Vagina (tissue), 2 donors: Measurements from ENCODE around the gene TNFRSF21. TPM values are rescaled to one million over a fixed set of nuclear protein-coding genes. Genes with fewer than 3 reads are reported as not detected.
"Not testable (repeated sequence)": the region's sequence is repeated elsewhere in the genome, so short reads cannot be mapped to it uniquely, and the experiment has no call there.

Source experiments
- DNase-seq, 2 donors: peaks; one replicate each; pipeline ENCODE4 v3.0.0-alpha.2; 2017; ENCODE audit errors: extremely low spot score in 2 of 2
- H3K27ac ChIP-seq: fragments of 200-600 bp; sonication (generic); one replicate; pipeline ENCODE4 v1.5.1; 2019
- H3K27me3 ChIP-seq: fragments of 200-600 bp; sonication (generic); one replicate; pipeline ENCODE4 v1.5.1; 2019
- H3K36me3 ChIP-seq, 2 donors: fragments of 200-600 bp; sonication (generic); one replicate each; pipeline ENCODE4 v1.5.1; 2017 to 2019
- H3K4me1 ChIP-seq: fragments of 200-600 bp; sonication (generic); one replicate; pipeline ENCODE4 v1.5.1; 2019
- H3K4me3 ChIP-seq, 2 donors: fragments of 200-600 bp; sonication (generic); 1 replicate in 1 of 2; 2 replicates in 1 of 2; pipeline ENCODE4 v1.5.1; 2016 to 2019
- H3K9me3 ChIP-seq: fragments of 200-600 bp; sonication (generic); one replicate; pipeline ENCODE4 v1.5.1; 2019
- CTCF ChIP-seq, 3 experiments: fragments of 450-650 bp in 2 of 3; fragments of 200-600 bp in 1 of 3; sonication (generic) in 1 of 3; IDR thresholded peaks; one replicate each; pipeline ENCODE4 v1.5.1; 2017 to 2019; ENCODE audit warnings: antibody characterized with exemption in 3 of 3, mild to moderate bottlenecking in 2 of 3, moderate library complexity in 2 of 3
- POLR2A ChIP-seq, 2 donors: fragments of 450-650 bp; IDR thresholded peaks; one replicate each; pipeline ENCODE4 v1.6.1; 2017; ENCODE audit warnings: antibody characterized with exemption in 2 of 2, mild to moderate bottlenecking in 2 of 2, moderate library complexity in 2 of 2
- POLR2AphosphoS5 ChIP-seq, 2 donors: sonication (generic); formaldehyde crosslinking; IDR thresholded peaks; one replicate each; pipeline ENCODE4 v1.9.0; 2017; ENCODE audit warnings: antibody characterized with exemption in 2 of 2, mild to moderate bottlenecking in 2 of 2, low read depth in 1 of 2; ENCODE audit not compliant: insufficient read depth in 1 of 2
- intact Hi-C: fragments of 100-400 bp; cut with DNase I; formaldehyde crosslinking; loops from one replicate; pipeline ENCODE4 v1.15.1; 2023
- total RNA-seq: library from RNA; depleted of rRNA; stranded (reverse); fragments of >200 nt; gene quantifications from one replicate; pipeline ENCODE4 v1.2.3, GENCODE V29; 2016

Gene TNFRSF21
- total RNA-seq, 1 donor from 2014 or later, result 30.4 TPM

GRCh38 chr6:47234266-47234933 lies 75.3 kb downstream of the TNFRSF21 start:
- H3K27me3 ChIP-seq, result no peaks in the 10 kb centered on the region
- TF ChIP-seq POLR2A (IDR thresholded peaks at IDR 0.05), result no peak
- TF ChIP-seq POLR2AphosphoS5 (IDR thresholded peaks at IDR 0.05; ENCODE audit: insufficient read depth in 1 of 2, low read depth in 1 of 2), result no peak
- TF ChIP-seq CTCF (IDR thresholded peaks at IDR 0.05), result no peak
- intact Hi-C loops, result no loop called here
- H3K4me3 ChIP-seq, result no peak overlapping the region
- no peaks in the 10 kb centered on the region for H3K4me1 ChIP-seq
- no peaks in the 10 kb centered on the region for H3K9me3 ChIP-seq
- H3K36me3 ChIP-seq, result no peaks in the 10 kb centered on the region
- no peak overlapping the region for H3K27ac ChIP-seq
- DNase-seq, result no peak

GRCh38 chr6:47231151-47231550 lies 78.6 kb downstream of the TNFRSF21 start:
- Histone ChIP-seq H3K4me1 (no peaks in the 10 kb centered on the region), H3K27ac (no peak overlapping the region), H3K36me3 (no peaks in the 10 kb centered on the region), H3K27me3 (no peaks in the 10 kb centered on the region), H3K9me3 (no peaks in the 10 kb centered on the region), H3K4me3 (no peak overlapping the region)
- DNase-seq, result no peak
- intact Hi-C loops, result no loop called here
- TF ChIP-seq CTCF (IDR thresholded peaks at IDR 0.05) (no peak), POLR2A (IDR thresholded peaks at IDR 0.05) (no peak), POLR2AphosphoS5 (IDR thresholded peaks at IDR 0.05; ENCODE audit: insufficient read depth in 1 of 2, low read depth in 1 of 2) (no peak)

GRCh38 chr6:47230579-47230978 lies 79.1 kb downstream of the TNFRSF21 start:
- H3K27ac ChIP-seq, result no peak overlapping the region
- no peaks in the 10 kb centered on the region for H3K4me1 ChIP-seq

GRCh38 chr6:47229255-47229654 lies 80.5 kb downstream of the TNFRSF21 start:
- no peak for TF ChIP-seq POLR2A (IDR thresholded peaks at IDR 0.05)
- TF ChIP-seq CTCF (IDR thresholded peaks at IDR 0.05), result no peak
- H3K4me3 ChIP-seq, result no peak overlapping the region

More at GRCh38 chr6:47230579-47230978, 79.1 kb downstream of the TNFRSF21 start:
- intact Hi-C loops, result no loop called here
- DNase-seq, result no peak
- no peak overlapping the region for H3K4me3 ChIP-seq
- H3K36me3 ChIP-seq, result no peaks in the 10 kb centered on the region
- no peak for TF ChIP-seq CTCF (IDR thresholded peaks at IDR 0.05)
- TF ChIP-seq POLR2AphosphoS5 (IDR thresholded peaks at IDR 0.05; ENCODE audit: insufficient read depth in 1 of 2, low read depth in 1 of 2), result no peak
- TF ChIP-seq POLR2A (IDR thresholded peaks at IDR 0.05), result no peak
- no peaks in the 10 kb centered on the region for H3K27me3 ChIP-seq
- H3K9me3 ChIP-seq, result no peaks in the 10 kb centered on the region

GRCh38 chr6:47228093-47228492 lies 81.6 kb downstream of the TNFRSF21 start:
- H3K27ac ChIP-seq, intact Hi-C loops, H3K9me3 ChIP-seq, DNase-seq, H3K4me3 ChIP-seq, H3K27me3 ChIP-seq, H3K36me3 ChIP-seq, H3K4me1 ChIP-seq: not testable (repeated sequence)

More at GRCh38 chr6:47229255-47229654, 80.5 kb downstream of the TNFRSF21 start:
- DNase-seq, result no peak
- no peaks in the 10 kb centered on the region for H3K27me3 ChIP-seq
- intact Hi-C loops, result no loop called here
- H3K9me3 ChIP-seq, result no peaks in the 10 kb centered on the region
- H3K27ac ChIP-seq, result no peak overlapping the region
- no peaks in the 10 kb centered on the region for H3K36me3 ChIP-seq
- no peaks in the 10 kb centered on the region for H3K4me1 ChIP-seq

- intact Hi-C loops, H3K9me3 ChIP-seq: not testable (repeated sequence)
Measured at GRCh38 chr6:47223251-47223650, 86.5 kb downstream of the TNFRSF21 start.

More at GRCh38 chr6:47223251-47223650, 86.5 kb downstream of the TNFRSF21 start:
- H3K27ac ChIP-seq, H3K27me3 ChIP-seq, H3K4me3 ChIP-seq, H3K36me3 ChIP-seq, H3K4me1 ChIP-seq, DNase-seq: not testable (repeated sequence)
